ENCODE measurements around the gene PIGO. TPM values are rescaled to one million over a fixed set of nuclear protein-coding genes. Genes with fewer than 3 reads are reported as not detected.

Gene PIGO
- polyA plus RNA-seq, 1 donor: 25.5 TPM

- no CpG with 5 or more reads among the region's 12 CpGs for WGBS (ENCODE audit: insufficient coverage, low lambda C conversion rate)
- Histone ChIP-seq H3K9me3 (ENCODE audit: control insufficient read depth, low read depth, low read length) (no peaks in the 10 kb centered on the region), H3K27me3 (ENCODE audit: control insufficient read depth, insufficient read depth, low read length) (no peaks in the 10 kb centered on the region)
Measured at GRCh38 chr9:35114840-35115628, 18.6 kb upstream of the PIGO start.

GRCh38 chr9:35114113-35114839, 17.9 kb upstream of the PIGO start:
- Histone ChIP-seq H3K9me3 (ENCODE audit: control insufficient read depth, low read depth, low read length) (no peaks in the 10 kb centered on the region), H3K27ac (ENCODE audit: low read length) (peak overlapping the region; percentile 87), H3K4me1 (ENCODE audit: control insufficient read depth, insufficient read depth, low read length) (peaks cover 33% of the 10 kb centered on the region), H3K27me3 (ENCODE audit: control insufficient read depth, insufficient read depth, low read length) (no peaks in the 10 kb centered on the region), H3K4me3 (ENCODE audit: low read length) (peak overlapping the region; percentile 78), H3K36me3 (ENCODE audit: control insufficient read depth, insufficient read depth, low read length) (no peaks in the 10 kb centered on the region)
- peak; percentile 77 to 83 for DNase-seq
- WGBS (ENCODE audit: insufficient coverage, low lambda C conversion rate): 0% methylated on average over 1 of the region's 5 CpGs

More at GRCh38 chr9:35114840-35115628, 18.6 kb upstream of the PIGO start:
- peak overlapping the region; percentile 78 for H3K4me3 ChIP-seq (ENCODE audit: low read length)
- no peaks in the 10 kb centered on the region for H3K36me3 ChIP-seq (ENCODE audit: control insufficient read depth, insufficient read depth, low read length)
- peaks cover 33% of the 10 kb centered on the region for H3K4me1 ChIP-seq (ENCODE audit: control insufficient read depth, insufficient read depth, low read length)
- peak overlapping the region; percentile 87 for H3K27ac ChIP-seq (ENCODE audit: low read length)
- DNase-seq: peak in 1 of 2 donors; percentile 74

GRCh38 chr9:35112257-35113020, 16.0 kb upstream of the PIGO start:
- Histone ChIP-seq H3K27ac (ENCODE audit: low read length) (peak overlapping the region; percentile 47), H3K4me3 (ENCODE audit: low read length) (no peak overlapping the region), H3K9me3 (ENCODE audit: control insufficient read depth, low read depth, low read length) (no peaks in the 10 kb centered on the region), H3K4me1 (ENCODE audit: control insufficient read depth, insufficient read depth, low read length) (peaks cover 33% of the 10 kb centered on the region), H3K36me3 (ENCODE audit: control insufficient read depth, insufficient read depth, low read length) (peaks cover 9% of the 10 kb centered on the region), H3K27me3 (ENCODE audit: control insufficient read depth, insufficient read depth, low read length) (no peaks in the 10 kb centered on the region)
- DNase-seq: no peak
- no CpG with 5 or more reads among the region's 3 CpGs for WGBS (ENCODE audit: insufficient coverage, low lambda C conversion rate)

GRCh38 chr9:35111001-35111933, 14.9 kb upstream of the PIGO start:
- Histone ChIP-seq H3K27ac (ENCODE audit: low read length) (peak overlapping the region; percentile 81), H3K9me3 (ENCODE audit: control insufficient read depth, low read depth, low read length) (no peaks in the 10 kb centered on the region), H3K27me3 (ENCODE audit: control insufficient read depth, insufficient read depth, low read length) (no peaks in the 10 kb centered on the region), H3K4me3 (ENCODE audit: low read length) (peak overlapping the region; percentile 92), H3K36me3 (ENCODE audit: control insufficient read depth, insufficient read depth, low read length) (peaks cover 20% of the 10 kb centered on the region), H3K4me1 (ENCODE audit: control insufficient read depth, insufficient read depth, low read length) (peaks cover 29% of the 10 kb centered on the region)
- no CpG with 5 or more reads among the region's 57 CpGs for WGBS (ENCODE audit: insufficient coverage, low lambda C conversion rate)
- DNase-seq: peak; percentile 98 to 99

GRCh38 chr9:35110327-35110761, 14.0 kb upstream of the PIGO start:
- no peak for DNase-seq
- H3K27me3 ChIP-seq (ENCODE audit: control insufficient read depth, insufficient read depth, low read length): no peaks in the 10 kb centered on the region
- WGBS (ENCODE audit: insufficient coverage, low lambda C conversion rate): no CpG with 5 or more reads among the region's 3 CpGs
- H3K4me3 ChIP-seq (ENCODE audit: low read length): no peak overlapping the region
- H3K36me3 ChIP-seq (ENCODE audit: control insufficient read depth, insufficient read depth, low read length): peaks cover 29% of the 10 kb centered on the region
- peaks cover 29% of the 10 kb centered on the region for H3K4me1 ChIP-seq (ENCODE audit: control insufficient read depth, insufficient read depth, low read length)
- H3K9me3 ChIP-seq (ENCODE audit: control insufficient read depth, low read depth, low read length): no peaks in the 10 kb centered on the region
- H3K27ac ChIP-seq (ENCODE audit: low read length): no peak overlapping the region

- H3K4me3 ChIP-seq (ENCODE audit: low read length): no peak overlapping the region
- no peaks in the 10 kb centered on the region for H3K27me3 ChIP-seq (ENCODE audit: control insufficient read depth, insufficient read depth, low read length)
- peaks cover 39% of the 10 kb centered on the region for H3K36me3 ChIP-seq (ENCODE audit: control insufficient read depth, insufficient read depth, low read length)
- no peaks in the 10 kb centered on the region for H3K9me3 ChIP-seq (ENCODE audit: control insufficient read depth, low read depth, low read length)
- H3K4me1 ChIP-seq (ENCODE audit: control insufficient read depth, insufficient read depth, low read length): peaks cover 20% of the 10 kb centered on the region
- no peak overlapping the region for H3K27ac ChIP-seq (ENCODE audit: low read length)
- no peak for DNase-seq
- WGBS (ENCODE audit: insufficient coverage, low lambda C conversion rate): no CpG with 5 or more reads among the region's 8 CpGs
Measured at GRCh38 chr9:35108946-35109575, 12.7 kb upstream of the PIGO start.

GRCh38 chr9:35108461-35108860, 12.1 kb upstream of the PIGO start:
- DNase-seq: no peak
- peaks cover 19% of the 10 kb centered on the region for H3K4me1 ChIP-seq (ENCODE audit: control insufficient read depth, insufficient read depth, low read length)
- no peaks in the 10 kb centered on the region for H3K27me3 ChIP-seq (ENCODE audit: control insufficient read depth, insufficient read depth, low read length)
- no peak overlapping the region for H3K27ac ChIP-seq (ENCODE audit: low read length)
- WGBS (ENCODE audit: insufficient coverage, low lambda C conversion rate): 100% methylated on average over 1 of the region's 6 CpGs
- H3K36me3 ChIP-seq (ENCODE audit: control insufficient read depth, insufficient read depth, low read length): peaks cover 39% of the 10 kb centered on the region
- no peak overlapping the region for H3K4me3 ChIP-seq (ENCODE audit: low read length)
- H3K9me3 ChIP-seq (ENCODE audit: control insufficient read depth, low read depth, low read length): no peaks in the 10 kb centered on the region

DNA sequence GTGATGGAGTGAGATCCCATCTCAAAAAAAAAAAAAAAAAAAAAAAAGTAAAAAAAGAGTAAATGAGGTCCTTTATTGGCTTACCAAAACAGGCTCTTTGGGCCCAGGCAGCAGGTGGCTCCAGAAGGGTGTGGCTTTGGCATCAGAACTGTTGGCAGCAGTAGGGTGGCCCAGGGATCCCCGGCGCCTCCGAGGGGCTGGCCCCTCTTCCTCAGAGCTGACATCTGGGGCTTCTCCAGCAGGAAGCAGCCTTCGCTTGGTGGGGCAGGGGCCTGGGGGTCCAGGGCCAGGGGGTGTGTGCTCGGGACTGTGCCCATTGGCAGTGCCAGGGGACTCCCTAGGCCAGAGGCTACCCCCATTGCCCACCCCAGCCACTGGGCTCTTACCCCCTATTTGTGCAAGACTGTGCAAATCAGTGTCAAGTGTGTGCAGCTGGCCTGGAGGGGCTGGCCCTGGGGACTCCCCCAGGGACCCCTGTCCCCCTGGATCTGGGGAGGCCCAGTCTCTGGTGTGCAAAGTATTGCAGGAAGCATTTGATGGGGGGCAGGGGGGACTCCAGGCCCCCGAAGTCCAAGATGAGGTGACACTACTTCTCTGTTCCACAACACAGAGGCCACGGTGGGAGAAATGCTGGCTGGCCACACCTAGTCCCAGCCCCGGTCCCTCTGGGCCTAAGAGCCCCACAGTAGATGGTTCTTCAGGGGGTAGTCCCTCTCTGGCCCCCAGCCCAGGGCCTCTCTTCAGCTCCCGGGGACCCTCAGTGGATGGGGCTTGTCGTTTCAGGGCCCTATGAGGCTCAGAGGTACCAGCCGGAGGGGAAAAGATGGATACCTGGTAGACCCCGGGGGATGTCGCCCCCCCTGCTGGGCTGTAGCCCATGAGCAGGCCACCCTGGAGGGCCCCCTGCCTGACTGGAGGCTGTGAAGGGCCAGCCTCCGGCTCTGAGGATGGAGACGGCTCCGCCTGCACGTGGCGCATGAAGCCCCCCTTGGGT, 11.2 kb upstream of the PIGO start:
- Histone ChIP-seq H3K27me3 (ENCODE audit: control insufficient read depth, insufficient read depth, low read length) (no peaks in the 10 kb centered on the region), H3K4me3 (ENCODE audit: low read length) (no peak overlapping the region), H3K27ac (ENCODE audit: low read length) (no peak overlapping the region), H3K36me3 (ENCODE audit: control insufficient read depth, insufficient read depth, low read length) (peaks cover 39% of the 10 kb centered on the region), H3K4me1 (ENCODE audit: control insufficient read depth, insufficient read depth, low read length) (peaks cover 20% of the 10 kb centered on the region), H3K9me3 (ENCODE audit: control insufficient read depth, low read depth, low read length) (no peaks in the 10 kb centered on the region)
- no CpG with 5 or more reads among the region's 18 CpGs for WGBS (ENCODE audit: insufficient coverage, low lambda C conversion rate)
- DNase-seq: no peak
